ENCODE measurements around the gene TYR. TPM values are rescaled to one million over a fixed set of nuclear protein-coding genes. Genes with fewer than 3 reads are reported as not detected.

Gene TYR
- not detected for total RNA-seq

- Mint-ChIP-seq H3K36me3 (ENCODE audit: insufficient read depth in 2 of 2) (no peaks in the 10 kb centered on the region), H3K4me3 (no peak within 1 kb of the TSS), H3K27me3 (ENCODE audit: low read depth) (no peaks in the 10 kb centered on the region), H3K9me3 (no peaks in the 10 kb centered on the region), H3K4me1 (ENCODE audit: low read depth) (no peaks in the 10 kb centered on the region), H3K27ac (no peak within 1 kb of the TSS)
- ATAC-seq (replicated peaks in 1 of 2): no peak
- DNase-seq: no peak
Measured at GRCh38 chr11:89177691-89178231, at the start of gene TYR. TYR (plus strand) TSS chr11:89177875; CDS start chr11:89177954, 79 bp downstream.

DNA sequence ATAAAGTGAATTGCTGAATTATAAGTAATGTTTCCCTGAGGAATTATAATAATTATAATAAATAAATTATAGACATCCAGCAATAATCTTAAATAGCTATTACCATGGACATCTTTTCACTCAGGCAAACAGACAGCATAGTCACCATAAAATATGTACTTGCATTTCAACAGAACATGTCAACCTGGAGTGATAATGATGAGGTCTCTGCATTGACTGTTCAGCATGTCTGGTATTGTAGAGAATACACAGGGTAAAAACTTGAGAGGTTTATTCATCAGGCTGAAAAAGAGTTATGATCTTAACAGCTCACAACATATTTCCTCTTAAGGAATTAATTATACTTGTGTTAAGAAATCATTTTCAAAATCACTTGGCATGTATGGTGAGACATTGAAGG lies 41.1 kb upstream of the TYR start:
- ATAC-seq (replicated peaks in 1 of 2): no peak
- no peaks in the 10 kb centered on the region for H3K9me3 Mint-ChIP-seq
- no peaks in the 10 kb centered on the region for H3K36me3 Mint-ChIP-seq (ENCODE audit: insufficient read depth in 2 of 2)
- H3K4me3 Mint-ChIP-seq: no peak overlapping the region
- DNase-seq: no peak
- H3K27me3 Mint-ChIP-seq (ENCODE audit: low read depth): no peaks in the 10 kb centered on the region
- H3K27ac Mint-ChIP-seq: no peak overlapping the region
- H3K4me1 Mint-ChIP-seq (ENCODE audit: low read depth): no peaks in the 10 kb centered on the region

GRCh38 chr11:89147229-89147628 lies 30.4 kb upstream of the TYR start:
- no peak overlapping the region for H3K27ac Mint-ChIP-seq
- H3K4me3 Mint-ChIP-seq: no peak overlapping the region
- DNase-seq (no peak), ATAC-seq (replicated peaks in 1 of 2) (no peak)
- no peaks in the 10 kb centered on the region for H3K4me1 Mint-ChIP-seq (ENCODE audit: low read depth)
- no peaks in the 10 kb centered on the region for H3K36me3 Mint-ChIP-seq (ENCODE audit: insufficient read depth in 2 of 2)
- no peaks in the 10 kb centered on the region for H3K9me3 Mint-ChIP-seq
- H3K27me3 Mint-ChIP-seq (ENCODE audit: low read depth): peaks cover 1% of the 10 kb centered on the region

GRCh38 chr11:89159974-89160373 lies 17.7 kb upstream of the TYR start:
- no peak for ATAC-seq (replicated peaks in 1 of 2)
- Mint-ChIP-seq H3K4me3 (no peak overlapping the region), H3K4me1 (ENCODE audit: low read depth) (no peaks in the 10 kb centered on the region), H3K27ac (no peak overlapping the region), H3K27me3 (ENCODE audit: low read depth) (no peaks in the 10 kb centered on the region), H3K9me3 (no peaks in the 10 kb centered on the region), H3K36me3 (ENCODE audit: insufficient read depth in 2 of 2) (no peaks in the 10 kb centered on the region)
- no peak for DNase-seq

DNA sequence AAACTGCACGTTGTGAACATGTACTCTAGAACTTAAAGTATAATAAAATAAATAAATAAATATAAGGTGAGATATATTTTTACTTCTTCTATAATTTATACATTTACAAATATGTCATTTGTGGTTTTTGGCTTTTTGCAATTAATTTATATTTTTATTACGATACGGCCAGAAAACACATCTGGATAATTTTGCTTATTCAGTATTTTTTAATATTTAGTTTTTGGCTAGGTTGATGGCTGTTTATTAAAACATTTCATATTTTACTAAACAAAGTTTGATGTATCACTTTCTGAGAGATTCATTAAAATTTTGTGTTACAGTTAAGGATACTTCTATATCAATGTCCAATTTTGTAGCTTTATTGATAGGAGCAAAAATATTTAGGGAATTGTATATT lies 15.7 kb upstream of the TYR start:
- H3K27ac Mint-ChIP-seq: no peak overlapping the region
- no peak overlapping the region for H3K4me3 Mint-ChIP-seq
- ATAC-seq (replicated peaks in 1 of 2): no peak
- no peaks in the 10 kb centered on the region for H3K27me3 Mint-ChIP-seq (ENCODE audit: low read depth)
- no peaks in the 10 kb centered on the region for H3K9me3 Mint-ChIP-seq
- DNase-seq: no peak
- H3K4me1 Mint-ChIP-seq (ENCODE audit: low read depth): no peaks in the 10 kb centered on the region
- no peaks in the 10 kb centered on the region for H3K36me3 Mint-ChIP-seq (ENCODE audit: insufficient read depth in 2 of 2)

DNA sequence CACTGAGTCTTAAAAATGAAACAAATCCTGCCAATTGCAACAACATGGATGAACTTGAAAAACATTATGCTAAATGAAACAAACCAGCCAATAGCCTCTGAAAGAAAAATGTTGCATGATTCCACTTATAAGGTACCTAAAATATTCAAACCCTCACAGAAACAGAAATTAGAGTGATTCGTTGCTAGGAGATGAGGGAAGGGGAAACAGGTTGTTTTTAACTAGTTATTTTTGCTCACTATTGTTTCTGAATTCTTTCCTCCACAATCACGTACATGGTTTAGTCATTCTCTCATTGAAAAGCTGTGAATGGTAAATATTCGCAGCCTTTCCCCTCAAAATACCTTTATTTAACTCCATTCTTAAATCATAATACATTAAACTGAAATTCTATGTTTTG lies 14.0 kb upstream of the TYR start:
- Mint-ChIP-seq H3K9me3 (no peaks in the 10 kb centered on the region), H3K4me3 (no peak overlapping the region), H3K27me3 (ENCODE audit: low read depth) (no peaks in the 10 kb centered on the region), H3K36me3 (ENCODE audit: insufficient read depth in 2 of 2) (no peaks in the 10 kb centered on the region), H3K4me1 (ENCODE audit: low read depth) (no peaks in the 10 kb centered on the region), H3K27ac (no peak overlapping the region)
- DNase-seq: no peak
- no peak for ATAC-seq (replicated peaks in 1 of 2)

DNA sequence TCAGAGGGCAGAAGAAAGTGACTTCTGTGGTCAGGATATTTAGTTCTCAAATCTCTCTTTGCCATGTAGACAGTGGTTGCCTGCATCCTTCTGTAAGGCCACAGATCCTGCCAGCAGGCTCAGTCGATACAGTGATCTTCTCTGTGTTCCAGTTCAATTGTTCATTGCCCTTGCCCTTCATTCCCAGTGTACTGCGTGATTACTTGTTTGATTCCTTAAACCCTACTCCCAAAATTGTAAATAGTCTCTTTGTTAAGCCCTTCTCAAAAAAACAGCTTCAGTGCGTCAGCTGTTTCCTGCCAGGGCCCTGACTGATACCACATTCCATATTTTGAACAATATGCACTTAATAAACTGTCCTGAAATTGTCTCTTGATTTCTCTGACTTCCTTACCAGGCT lies 9.3 kb upstream of the TYR start:
- H3K9me3 Mint-ChIP-seq: no peaks in the 10 kb centered on the region
- H3K27ac Mint-ChIP-seq: no peak overlapping the region
- DNase-seq (no peak), ATAC-seq (replicated peaks in 1 of 2) (no peak)
- H3K4me1 Mint-ChIP-seq (ENCODE audit: low read depth): no peaks in the 10 kb centered on the region
- H3K36me3 Mint-ChIP-seq (ENCODE audit: insufficient read depth in 2 of 2): no peaks in the 10 kb centered on the region
- H3K27me3 Mint-ChIP-seq (ENCODE audit: low read depth): no peaks in the 10 kb centered on the region
- H3K4me3 Mint-ChIP-seq: no peak overlapping the region

- ATAC-seq (replicated peaks in 1 of 2) (no peak), DNase-seq (no peak)
- no peaks in the 10 kb centered on the region for H3K27me3 Mint-ChIP-seq (ENCODE audit: low read depth)
- H3K4me1 Mint-ChIP-seq (ENCODE audit: low read depth): no peaks in the 10 kb centered on the region
- H3K4me3 Mint-ChIP-seq: no peak overlapping the region
- no peak overlapping the region for H3K27ac Mint-ChIP-seq
- H3K36me3 Mint-ChIP-seq (ENCODE audit: insufficient read depth in 2 of 2): no peaks in the 10 kb centered on the region
- H3K9me3 Mint-ChIP-seq: no peaks in the 10 kb centered on the region
Measured at GRCh38 chr11:89175796-89176195, 1.9 kb upstream of the TYR start.

- H3K4me3 Mint-ChIP-seq: no peak overlapping the region
Measured at GRCh38 chr11:89176938-89177337, 737 bp upstream of the TYR start.

GRCh38 chr11:89181111-89181510 lies 3.4 kb downstream of the TYR start:
- H3K36me3 Mint-ChIP-seq (ENCODE audit: insufficient read depth in 2 of 2): no peaks in the 10 kb centered on the region
- ATAC-seq (replicated peaks in 1 of 2) (no peak), DNase-seq (no peak)
- H3K4me1 Mint-ChIP-seq (ENCODE audit: low read depth): no peaks in the 10 kb centered on the region
- no peaks in the 10 kb centered on the region for H3K27me3 Mint-ChIP-seq (ENCODE audit: low read depth)
- H3K9me3 Mint-ChIP-seq: peaks cover 0 to 2% of the 10 kb centered on the region in 2 donors
- no peak overlapping the region for H3K27ac Mint-ChIP-seq
- no peak overlapping the region for H3K4me3 Mint-ChIP-seq

More at GRCh38 chr11:89176938-89177337, 737 bp upstream of the TYR start:
- DNase-seq: no peak
- no peaks in the 10 kb centered on the region for H3K27me3 Mint-ChIP-seq (ENCODE audit: low read depth)
- no peaks in the 10 kb centered on the region for H3K4me1 Mint-ChIP-seq (ENCODE audit: low read depth)
- H3K9me3 Mint-ChIP-seq: no peaks in the 10 kb centered on the region
- no peak for ATAC-seq (replicated peaks in 1 of 2)
- H3K36me3 Mint-ChIP-seq (ENCODE audit: insufficient read depth in 2 of 2): no peaks in the 10 kb centered on the region
- no peak overlapping the region for H3K27ac Mint-ChIP-seq

GRCh38 chr11:89182773-89183518 lies 5.3 kb downstream of the TYR start:
- Mint-ChIP-seq H3K27ac (no peak overlapping the region), H3K9me3 (peaks cover 0 to 4% of the 10 kb centered on the region in 2 donors), H3K36me3 (ENCODE audit: insufficient read depth in 2 of 2) (no peaks in the 10 kb centered on the region), H3K4me3 (no peak overlapping the region), H3K4me1 (ENCODE audit: low read depth) (no peaks in the 10 kb centered on the region), H3K27me3 (ENCODE audit: low read depth) (no peaks in the 10 kb centered on the region)
- DNase-seq: no peak
- ATAC-seq (replicated peaks in 1 of 2): no peak

GRCh38 chr11:89184021-89184420 lies 6.3 kb downstream of the TYR start:
- no peaks in the 10 kb centered on the region for H3K4me1 Mint-ChIP-seq (ENCODE audit: low read depth)
- no peak overlapping the region for H3K27ac Mint-ChIP-seq
- no peak overlapping the region for H3K4me3 Mint-ChIP-seq
- no peaks in the 10 kb centered on the region for H3K27me3 Mint-ChIP-seq (ENCODE audit: low read depth)
- no peak for ATAC-seq (replicated peaks in 1 of 2)
- peaks cover 0 to 4% of the 10 kb centered on the region in 2 donors for H3K9me3 Mint-ChIP-seq
- H3K36me3 Mint-ChIP-seq (ENCODE audit: insufficient read depth in 2 of 2): no peaks in the 10 kb centered on the region
- DNase-seq: no peak

- H3K9me3 Mint-ChIP-seq: peaks cover 0 to 4% of the 10 kb centered on the region in 2 donors
- no peaks in the 10 kb centered on the region for H3K36me3 Mint-ChIP-seq (ENCODE audit: insufficient read depth in 2 of 2)
- DNase-seq: no peak
- no peak overlapping the region for H3K4me3 Mint-ChIP-seq
- H3K4me1 Mint-ChIP-seq (ENCODE audit: low read depth): no peaks in the 10 kb centered on the region
- H3K27ac Mint-ChIP-seq: no peak overlapping the region
- no peaks in the 10 kb centered on the region for H3K27me3 Mint-ChIP-seq (ENCODE audit: low read depth)
- ATAC-seq (replicated peaks in 1 of 2): no peak
Measured at GRCh38 chr11:89189776-89190175, 12.1 kb downstream of the TYR start.

- H3K4me1 Mint-ChIP-seq (ENCODE audit: low read depth): no peaks in the 10 kb centered on the region
- H3K36me3 Mint-ChIP-seq (ENCODE audit: insufficient read depth in 2 of 2): no peaks in the 10 kb centered on the region
- no peak overlapping the region for H3K27ac Mint-ChIP-seq
- peaks cover 0 to 2% of the 10 kb centered on the region in 2 donors for H3K9me3 Mint-ChIP-seq
- no peak overlapping the region for H3K4me3 Mint-ChIP-seq
- ATAC-seq (replicated peaks in 1 of 2) (no peak), DNase-seq (no peak)
- H3K27me3 Mint-ChIP-seq (ENCODE audit: low read depth): no peaks in the 10 kb centered on the region
Measured at GRCh38 chr11:89201138-89201537, 23.5 kb downstream of the TYR start.

Measured in activated T-cell treated with anti-CD3 and anti-CD28 coated beads, Interleukin-2, amount 50 U/mL, for 72 hours (primary cell).